PC-3 (cell line): ENCODE measurements around the gene ECHDC1. TPM values are rescaled to one million over a fixed set of nuclear protein-coding genes. Genes with fewer than 3 reads are reported as not detected.
A peak's percentile ranks its signal among the peaks of the same experiment; 100 is the strongest.

Experiments used
- ATAC-seq: fragments of 200-7000 bp; cut with Tn5 transposase; 2 replicates; pipeline ENCODE4 v1.9.1; 2020; ENCODE audit warnings: mild to moderate bottlenecking, moderate library complexity
- BruUV-seq: library from RNA; stranded (reverse); fragments of 400-500 nt; replicated peaks from 2 replicates; lab custom pipeline; 2021; lab: Mats Ljungman, UMichigan
- CTCF ChIA-PET: fragments of 300-600 bp; sonication (Branson Sonifier 250); formaldehyde crosslinking; loops from one replicate; lab custom pipeline; 2022; ENCODE audit warnings: antibody characterized with exemption; lab: Charles Lee
- POLR2A ChIA-PET: fragments of 300-600 bp; sonication (Branson Sonifier 250); formaldehyde crosslinking; loops from one replicate; lab custom pipeline; 2022; ENCODE audit warnings: antibody characterized with exemption; ENCODE audit not compliant: unreplicated experiment; lab: Charles Lee
- DNase-seq: peaks from one replicate; pipeline ENCODE4 v3.0.0-alpha.2; 2015
- H2AFZ ChIP-seq: fragments of 300-600 bp; sonication (generic); 2 replicates; pipeline ENCODE4 v1.6.0; 2016; ENCODE audit warnings: antibody characterized with exemption, low read length
- H3F3A ChIP-seq: fragments of 300-600 bp; sonication (generic); one replicate; pipeline ENCODE4 v1.6.0; 2017; ENCODE audit warnings: antibody characterized with exemption, low read length, control low read depth, mild to moderate bottlenecking; ENCODE audit not compliant: unreplicated experiment
- H3K27ac ChIP-seq: fragments of 300-600 bp; sonication (generic); 2 replicates; pipeline ENCODE4 v1.5.1; 2016; ENCODE audit warnings: mild to moderate bottlenecking, low read length
- H3K27me3 ChIP-seq: fragments of 300-600 bp; sonication (generic); 2 replicates; pipeline ENCODE4 v1.6.1; 2016; ENCODE audit warnings: low read length, mixed read lengths
- H3K36me3 ChIP-seq: fragments of 300-600 bp; sonication (generic); 2 replicates; pipeline ENCODE4 v1.6.1; 2016; ENCODE audit warnings: low read depth, mixed run types, low read length, mixed read lengths
- H3K4me1 ChIP-seq: fragments of 300-600 bp; sonication (generic); 2 replicates; pipeline ENCODE4 v1.5.1; 2016; ENCODE audit warnings: low read length; ENCODE audit not compliant: insufficient read depth
- H3K4me2 ChIP-seq: fragments of 300-600 bp; sonication (generic); 2 replicates; pipeline ENCODE4 v1.6.0; 2016; ENCODE audit warnings: low read length
- H3K4me3 ChIP-seq: fragments of 300-600 bp; sonication (generic); 2 replicates; pipeline ENCODE4 v1.5.1; 2016; ENCODE audit warnings: mild to moderate bottlenecking, low read length, mixed read lengths
- H3K79me2 ChIP-seq: fragments of 300-600 bp; sonication (generic); 2 replicates; pipeline ENCODE4 v1.6.1; 2017; ENCODE audit warnings: low read length, mixed read lengths
- H3K9ac ChIP-seq: fragments of 300-600 bp; sonication (generic); 2 replicates; pipeline ENCODE4 v1.6.0; 2016; ENCODE audit warnings: mild to moderate bottlenecking, low read length
- H3K9me2 ChIP-seq: fragments of 300-600 bp; sonication (generic); replicated peaks from 2 replicates; pipeline ENCODE4 v1.6.1; 2016; ENCODE audit warnings: mixed run types, low read length, mixed read lengths
- H3K9me3 ChIP-seq: fragments of 300-600 bp; sonication (generic); 2 replicates; pipeline ENCODE4 v1.6.1; 2016; ENCODE audit warnings: low read length, mixed read lengths
- H4K20me1 ChIP-seq: fragments of 300-600 bp; sonication (generic); 2 replicates; pipeline ENCODE4 v1.6.1; 2016; ENCODE audit warnings: low read length, mixed read lengths
- EZH2 ChIP-seq: fragments of 300-600 bp; sonication (generic); IDR thresholded peaks from one replicate; pipeline ENCODE4 v1.6.1; 2017; ENCODE audit warnings: antibody characterized with exemption, mild to moderate bottlenecking, low read length; ENCODE audit not compliant: unreplicated experiment
- EZH2phosphoT487 ChIP-seq: fragments of 300-600 bp; sonication (generic); IDR thresholded peaks from 2 replicates; pipeline ENCODE4 v1.6.1; 2018; ENCODE audit warnings: mild to moderate bottlenecking, antibody characterized with exemption, low read length, borderline replicate concordance
- intact Hi-C: fragments of 100-400 bp; cut with micrococcal nuclease; formaldehyde crosslinking; loops from 2 replicates; pipeline ENCODE4 v1.9.0; 2023
- total RNA-seq: library from RNA; depleted of rRNA; stranded (reverse); fragments of >200 nt; gene quantifications from 2 replicates; pipeline ENCODE4 v1.2.3, GENCODE V29; 2014
- TF ChIP-seq, protein P1 (sequence below): fragments of 300-600 bp; sonication (generic); conservative IDR thresholded peaks from 2 replicates; pipeline ENCODE4 v1.5.1; 2017; ENCODE audit warnings: antibody characterized with exemption, low read depth, mild to moderate bottlenecking, low read length

ECHDC1 gene
- total RNA-seq, 1 experiment from 2014 or later: 34.5 TPM

DNA sequence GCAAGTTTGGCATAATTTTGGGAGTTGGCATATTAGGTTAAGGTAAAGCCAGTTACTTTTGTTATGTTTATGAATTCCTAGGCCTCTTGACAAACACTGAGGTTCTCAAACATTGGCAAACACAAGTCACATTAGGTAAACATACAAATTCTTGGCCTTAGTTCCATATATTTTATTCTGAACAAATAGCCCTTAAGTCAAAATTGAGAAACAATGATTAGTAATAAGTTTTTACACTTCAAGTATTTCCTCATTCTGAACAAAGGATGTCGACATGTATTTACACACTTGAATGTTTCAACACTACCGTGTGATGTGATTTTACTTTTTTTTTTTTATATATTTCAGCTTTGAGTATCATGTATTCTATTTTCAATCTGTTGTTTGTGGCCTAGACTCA lies 3.8 kb upstream of the ECHDC1 start:
- DNase-seq (peak; percentile 80), ATAC-seq (peak; percentile 43)
- Histone ChIP-seq H3K9ac (no peak overlapping the region), H3K36me3 (no peaks in the 10 kb centered on the region), H3K4me1 (peaks cover 31% of the 10 kb centered on the region), H2AFZ (no peak overlapping the region), H3K27me3 (no peaks in the 10 kb centered on the region), H3K4me2 (peak overlapping the region; percentile 58), H3K9me3 (no peaks in the 10 kb centered on the region), H4K20me1 (no peaks in the 10 kb centered on the region), H3F3A (no peaks in the 10 kb centered on the region), H3K79me2 (peaks cover 38% of the 10 kb centered on the region), H3K9me2 (no peaks in the 10 kb centered on the region), H3K4me3 (no peak overlapping the region), H3K27ac (peak overlapping the region; percentile 40)
- ChIA-PET CTCF (no interaction called here), POLR2A (no interaction called here)
- TF ChIP-seq EZH2phosphoT487 (no peak), EZH2 (no peak)
- TF ChIP-seq, protein P1, sequence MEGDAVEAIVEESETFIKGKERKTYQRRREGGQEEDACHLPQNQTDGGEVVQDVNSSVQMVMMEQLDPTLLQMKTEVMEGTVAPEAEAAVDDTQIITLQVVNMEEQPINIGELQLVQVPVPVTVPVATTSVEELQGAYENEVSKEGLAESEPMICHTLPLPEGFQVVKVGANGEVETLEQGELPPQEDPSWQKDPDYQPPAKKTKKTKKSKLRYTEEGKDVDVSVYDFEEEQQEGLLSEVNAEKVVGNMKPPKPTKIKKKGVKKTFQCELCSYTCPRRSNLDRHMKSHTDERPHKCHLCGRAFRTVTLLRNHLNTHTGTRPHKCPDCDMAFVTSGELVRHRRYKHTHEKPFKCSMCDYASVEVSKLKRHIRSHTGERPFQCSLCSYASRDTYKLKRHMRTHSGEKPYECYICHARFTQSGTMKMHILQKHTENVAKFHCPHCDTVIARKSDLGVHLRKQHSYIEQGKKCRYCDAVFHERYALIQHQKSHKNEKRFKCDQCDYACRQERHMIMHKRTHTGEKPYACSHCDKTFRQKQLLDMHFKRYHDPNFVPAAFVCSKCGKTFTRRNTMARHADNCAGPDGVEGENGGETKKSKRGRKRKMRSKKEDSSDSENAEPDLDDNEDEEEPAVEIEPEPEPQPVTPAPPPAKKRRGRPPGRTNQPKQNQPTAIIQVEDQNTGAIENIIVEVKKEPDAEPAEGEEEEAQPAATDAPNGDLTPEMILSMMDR: no peak
- BruUV-seq: no TSS peak
- intact Hi-C loops: loop anchor here (2.0 kb wide), 2 partner anchors 20 to 112 kb away; partner anchors contain the start of gene KIAA0408

GRCh38 chr6:127345521-127345920 lies 2.1 kb upstream of the ECHDC1 start:
- POLR2A ChIA-PET: no interaction called here
- Histone ChIP-seq H3K4me2 (peak overlapping the region; percentile 18; the same call in 1 of the 2 replicates), H3K9me3 (no peaks in the 10 kb centered on the region), H3K27ac (no peak overlapping the region), H3K4me1 (peaks cover 46% of the 10 kb centered on the region), H4K20me1 (no peaks in the 10 kb centered on the region), H3K9ac (no peak overlapping the region), H3K4me3 (no peak overlapping the region), H3K36me3 (no peaks in the 10 kb centered on the region), H3K9me2 (no peaks in the 10 kb centered on the region), H3K27me3 (no peaks in the 10 kb centered on the region), H3F3A (no peaks in the 10 kb centered on the region), H2AFZ (no peak overlapping the region), H3K79me2 (peaks cover 54% of the 10 kb centered on the region)
- DNase-seq (peak; percentile 62), ATAC-seq (no peak)
- no peak for TF ChIP-seq EZH2
- TF ChIP-seq, protein P1: no peak
- TF ChIP-seq EZH2phosphoT487: no peak
- intact Hi-C loops: no loop called here
- CTCF ChIA-PET: no interaction called here
- no TSS peak for BruUV-seq
